HepG2 (cell line): ENCODE results near the gene FAM181A. TPM values are rescaled to one million over a fixed set of nuclear protein-coding genes. Genes with fewer than 3 reads are reported as not detected.
A peak's percentile ranks its signal among the peaks of the same experiment; 100 is the strongest.

Source experiments
- ATAC-seq: fragments of 200-7000 bp; cut with Tn5 transposase; 3 replicates; pipeline ENCODE4 v1.9.1; 2020; ENCODE audit warnings: mild to moderate bottlenecking, moderate library complexity
- BruUV-seq: library from RNA; stranded (reverse); fragments of 400-500 nt; replicated peaks from 2 replicates; lab custom pipeline; 2021; lab: Mats Ljungman, UMichigan
- CTCF ChIA-PET: fragments of 300-600 bp; formaldehyde crosslinking; extraction: SDS; loops from one replicate; lab custom pipeline; 2021; ENCODE audit warnings: low total read pairs, inconsistent platforms, low intra/inter-chr PET ratio; lab: Yijun Ruan, JAX
- POLR2A ChIA-PET: fragments of 350-600 bp; sonication (Branson Sonifier 250); formaldehyde crosslinking; loops from one replicate; lab custom pipeline; 2020; ENCODE audit warnings: antibody characterized with exemption, inconsistent platforms; lab: Yijun Ruan, JAX
- DNase-seq: peaks from one replicate; pipeline ENCODE4 v3.0.0-alpha.2; 2015; ENCODE audit warnings: low spot score
- FAIRE-seq: peaks from 3 replicates; lab custom pipeline; 2011; peaks lifted over from hg19 to GRCh38; lab: Jason Lieb, UNC
- H2AFZ ChIP-seq: one replicate; pipeline ENCODE4 v1.6.1; 2011; ENCODE audit warnings: low read length, inconsistent platforms
- H3K27ac ChIP-seq: fragments of 300-600 bp; 3 replicates; pipeline ENCODE4 v1.8.0; 2011; ENCODE audit warnings: mixed run types, mild to moderate bottlenecking, mixed read lengths, low read length, inconsistent platforms; ENCODE audit not compliant: insufficient read depth; ENCODE audit errors: extremely low read length
- H3K27me3 ChIP-seq, 2 experiments: fragments of 200-600 bp in 1 of 2; 2 replicates in 1 of 2; 3 replicates in 1 of 2; pipeline versions ENCODE4 v1.6.0 to v1.8.0; 2011; ENCODE audit warnings: low read length in 2 of 2, mild to moderate bottlenecking in 2 of 2, moderate library complexity in 2 of 2, inconsistent platforms in 1 of 2; ENCODE audit not compliant: insufficient read depth in 2 of 2, control insufficient read depth in 1 of 2
- H3K36me3 ChIP-seq, 2 experiments: fragments of 200-600 bp in 1 of 2; replicated peaks in 1 of 2; 2 replicates in 1 of 2; 3 replicates in 1 of 2; pipeline versions ENCODE4 v1.5.1 to v1.8.0; 2011; ENCODE audit warnings: low read length in 2 of 2, inconsistent platforms in 1 of 2; ENCODE audit not compliant: insufficient read depth in 2 of 2, control insufficient read depth in 1 of 2
- H3K4me1 ChIP-seq: 2 replicates; pipeline ENCODE4 v1.5.1; 2012; ENCODE audit warnings: low read length, inconsistent platforms; ENCODE audit not compliant: insufficient read depth
- H3K4me2 ChIP-seq: 2 replicates; pipeline ENCODE4 v1.6.0; 2011; ENCODE audit warnings: low read depth, low read length, inconsistent platforms
- H3K4me3 ChIP-seq, 3 experiments: fragments of 200-600 bp in 1 of 3; sonication (generic), shearing (Covaris generic) in 1 of 3; replicated peaks in 1 of 3; 2 replicates each; pipeline ENCODE4 v1.5.1; 2011 to 2016; ENCODE audit warnings: low read length in 3 of 3, inconsistent platforms in 2 of 3, low read depth in 2 of 3, mild to moderate bottlenecking in 2 of 3, control low read depth in 1 of 3, mixed read lengths in 1 of 3; ENCODE audit not compliant: insufficient read depth in 1 of 3
- H3K79me2 ChIP-seq: one replicate; pipeline ENCODE4 v1.6.1; 2011; ENCODE audit warnings: low read length, inconsistent platforms; ENCODE audit not compliant: insufficient read depth
- H3K9ac ChIP-seq: 2 replicates; pipeline ENCODE4 v1.6.0; 2011; ENCODE audit warnings: mild to moderate bottlenecking, low read depth, low read length, inconsistent platforms; ENCODE audit not compliant: insufficient read depth
- H3K9me3 ChIP-seq: 2 replicates; pipeline ENCODE4 v1.5.1; 2012; ENCODE audit warnings: mild to moderate bottlenecking, low read length
- H4K20me1 ChIP-seq: 2 replicates; pipeline ENCODE4 v1.6.0; 2011; ENCODE audit warnings: inconsistent platforms, mild to moderate bottlenecking, low read length, moderate library complexity; ENCODE audit not compliant: insufficient read depth
- CCDC6 ChIP-seq: sonication (generic); formaldehyde crosslinking; IDR thresholded peaks from 2 replicates; pipeline ENCODE4 v1.8.1; 2022; ENCODE audit warnings: mild to moderate bottlenecking, missing genetic modification reagents, moderate library complexity
- ELF4 ChIP-seq: sonication (generic); formaldehyde crosslinking; IDR thresholded peaks from 2 replicates; pipeline ENCODE4 v1.5.0; 2020; ENCODE audit warnings: missing genetic modification reagents, mild to moderate bottlenecking, moderate library complexity, borderline replicate concordance
- KLF6 ChIP-seq: IDR thresholded peaks from 2 replicates; pipeline ENCODE4 v1.8.0; 2016; ENCODE audit warnings: missing biosample characterization, missing genetic modification reagents
- POLR2G ChIP-seq: fragments of 200-400 bp; formaldehyde crosslinking; IDR thresholded peaks from 2 replicates; pipeline ENCODE4 v1.6.1; 2018; ENCODE audit warnings: mild to moderate bottlenecking, low read depth, low read length, moderate library complexity
- SCMH1 ChIP-seq: sonication (generic); formaldehyde crosslinking; IDR thresholded peaks from 2 replicates; pipeline ENCODE4 v1.9.0; 2021; ENCODE audit warnings: missing genetic modification reagents, mild to moderate bottlenecking, borderline replicate concordance
- ZBTB43 ChIP-seq: sonication (generic); formaldehyde crosslinking; conservative IDR thresholded peaks from 2 replicates; pipeline ENCODE4 v1.4.0; 2020; ENCODE audit warnings: missing genetic modification reagents
- ZNF263 ChIP-seq: sonication (generic); formaldehyde crosslinking; IDR thresholded peaks from 2 replicates; pipeline ENCODE4 v1.4.0; 2020; ENCODE audit warnings: missing genetic modification reagents
- ZNF562 ChIP-seq: sonication (generic); formaldehyde crosslinking; IDR thresholded peaks from 2 replicates; pipeline ENCODE4 v1.8.0; 2022; ENCODE audit warnings: missing genetic modification reagents, borderline replicate concordance
- ZNF687 ChIP-seq: sonication (generic); formaldehyde crosslinking; IDR thresholded peaks from 2 replicates; pipeline ENCODE4 v1.5.1; 2020; ENCODE audit warnings: mild to moderate bottlenecking, missing genetic modification reagents, moderate library complexity
- ZNF768 ChIP-seq: sonication (generic); formaldehyde crosslinking; IDR thresholded peaks from 2 replicates; pipeline ENCODE4 v1.4.0; 2020; ENCODE audit warnings: missing genetic modification reagents
- WGBS: methylation state at CpG from one replicate; pipeline ENCODE4 v1.1.6; 2017; ENCODE audit warnings: low lambda C conversion rate; 5-methylcytosine and 5-hydroxymethylcytosine counted together
- in situ Hi-C: cut with HindIII; loops from 2 replicates; pipeline ENCODE4 v1.10.0; 2017; ENCODE audit warnings: low pct_unique_long_range_greater_than_20kb; ENCODE audit not compliant: extremely low pct_ligation_motif_present
- intact Hi-C: fragments of 100-400 bp; cut with micrococcal nuclease; formaldehyde crosslinking; loops from one replicate; pipeline ENCODE4 v1.10.0; 2022; ENCODE audit not compliant: unreplicated experiment
- polyA plus RNA-seq, 8 experiments: library from polyadenylated mRNA; depleted of rRNA in 3 of 8; stranded (reverse) in 7 of 8; unstranded in 1 of 8; fragments of >200 nt; fragmentation: Illumina TruSeq in 4 of 8; extraction: Trizol in 4 of 8; gene quantifications; 2 replicates each; pipeline versions ENCODE4 v1.2.1 to v1.2.3, GENCODE V29; 2011 to 2016; ENCODE audit warnings: low read depth in 4 of 8, missing spikeins in 1 of 8, mixed read lengths in 1 of 8; ENCODE audit not compliant: insufficient read depth in 1 of 8
- total RNA-seq, 5 experiments: library from RNA; depleted of rRNA; stranded (reverse); fragments of >200 nt; fragmentation: Illumina TruSeq; extraction: Trizol; gene quantifications; 2 replicates each; pipeline ENCODE4 v1.2.3, GENCODE V29; 2016; ENCODE audit warnings: low read depth in 1 of 5
- TF ChIP-seq, protein P1 (sequence below): sonication (generic); formaldehyde crosslinking; IDR thresholded peaks from 2 replicates; pipeline ENCODE4 v1.5.0; 2020; ENCODE audit warnings: mild to moderate bottlenecking, low read depth, missing genetic modification reagents, borderline replicate concordance

The FAM181A gene
- total and polyA plus RNA-seq, 2 of the 13 experiments (the other 11 are each of a cell fraction or from before 2014, with no cell fraction given), result 1.1 to 1.5 TPM

DNA sequence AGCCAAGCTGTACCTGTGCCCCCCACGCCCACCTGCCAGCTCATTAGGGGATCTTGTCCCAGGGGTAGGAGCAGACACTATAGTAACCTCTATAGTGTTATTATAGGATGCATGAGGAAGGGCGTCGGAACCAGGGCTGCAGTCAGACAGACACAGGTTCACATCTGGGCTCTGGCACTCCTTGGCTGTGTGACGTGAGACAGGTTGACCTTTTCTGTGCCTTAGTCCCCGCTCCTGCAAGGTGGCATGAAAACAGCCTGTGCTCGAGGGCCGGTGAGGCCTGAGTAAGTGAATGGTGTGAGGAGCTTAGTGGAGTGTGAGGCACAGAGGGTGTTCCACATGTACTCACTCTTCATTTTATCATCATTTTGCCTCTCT is 30.2 kb downstream of the FAM181A start:
- POLR2A ChIA-PET, result interaction anchor here (1.2 kb wide), 1 partner anchor 8 kb away, joined by 5 read pairs; no protein-coding TSS in a partner anchor
- WGBS, result 81% methylated on average over 7 of the region's 7 CpGs

DNA sequence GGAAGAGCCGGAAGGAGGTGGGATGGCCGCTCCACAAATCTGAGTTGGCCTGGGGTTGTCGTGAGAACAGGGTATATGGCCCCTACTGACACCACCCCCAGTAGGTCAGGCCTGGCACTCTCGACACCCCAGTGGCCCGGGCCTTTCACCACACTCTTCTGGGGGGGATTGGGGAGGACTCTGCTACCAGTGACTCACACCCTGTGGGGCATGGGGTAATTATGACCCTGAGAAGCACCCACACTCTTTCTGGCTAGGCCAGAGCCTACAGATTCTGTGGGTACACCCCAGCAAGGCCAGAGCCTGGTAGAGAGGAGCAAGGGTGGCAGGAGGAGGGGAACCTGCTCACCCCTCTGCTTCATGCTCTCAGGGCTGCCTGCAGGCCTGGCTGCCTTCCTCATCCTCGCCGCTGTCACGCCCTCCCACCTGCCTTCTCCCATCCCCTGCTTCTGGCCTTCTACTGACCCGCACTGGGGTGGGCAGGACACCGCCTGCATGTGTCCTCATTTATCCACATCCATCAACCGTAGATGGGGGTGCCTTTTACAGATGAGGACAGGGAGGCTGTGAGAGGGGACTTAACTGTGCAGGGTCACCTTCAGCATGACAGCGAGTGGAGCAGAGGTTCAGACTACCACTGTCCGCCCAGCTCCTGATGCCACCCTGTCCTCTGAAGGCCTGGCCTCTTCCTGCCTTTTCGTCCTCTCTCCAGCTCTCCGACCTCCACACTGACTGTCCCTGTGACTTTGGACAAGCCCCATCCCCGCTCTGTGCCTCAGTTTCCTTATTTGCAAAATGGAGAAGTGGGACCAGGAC is 30.8 kb downstream of the FAM181A start:
- WGBS, result 89% methylated on average over 16 of the region's 16 CpGs
- DNase-seq (no peak), ATAC-seq (no peak), FAIRE-seq (no peak)
- Histone ChIP-seq H3K36me3 (no peaks in the 10 kb centered on the region), H3K79me2 (no peaks in the 10 kb centered on the region), H3K9ac (no peak overlapping the region), H3K4me2 (0 out of 2 replicates have a peak overlapping the region, but pooled peaks have one; percentile 64), H2AFZ (no peak overlapping the region), H4K20me1 (no peaks in the 10 kb centered on the region), H3K9me3 (no peaks in the 10 kb centered on the region), H3K4me3 (no peak overlapping the region), H3K27me3 (no peaks in the 10 kb centered on the region), H3K4me1 (peaks cover 89% of the 10 kb centered on the region), H3K27ac (peak overlapping the region; percentile 79)
- CTCF ChIA-PET, result no interaction called here
- in situ Hi-C loops (no loop called here), intact Hi-C loops (loop anchor here (10.0 kb wide), 1 partner anchor 177 kb away; no protein-coding TSS in a partner anchor)
- no TSS peak for BruUV-seq
- POLR2A ChIA-PET, result interaction anchor here (0.9 to 3.9 kb wide), 10 partner anchors 8 to 101 kb away, joined by 4 to 30 read pairs (median 10); partner anchors contain the start of gene CCDC197
- peak; percentile 30; the same call in 1 of the 2 replicates for TF ChIP-seq ZNF687 (CRISPR knock-in tag)
- no peak for TF ChIP-seq SCMH1 (CRISPR knock-in tag)
- TF ChIP-seq ELF4 (CRISPR knock-in tag), result no peak
- TF ChIP-seq, protein P1, sequence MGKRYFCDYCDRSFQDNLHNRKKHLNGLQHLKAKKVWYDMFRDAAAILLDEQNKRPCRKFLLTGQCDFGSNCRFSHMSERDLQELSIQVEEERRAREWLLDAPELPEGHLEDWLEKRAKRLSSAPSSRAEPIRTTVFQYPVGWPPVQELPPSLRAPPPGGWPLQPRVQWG, result no peak
- TF ChIP-seq ZBTB43 (CRISPR knock-in tag), result no peak
- TF ChIP-seq POLR2G, result 0 out of 2 replicates have a peak, but pooled peaks have one; percentile 6
- TF ChIP-seq KLF6 (CRISPR knock-in tag), result no peak
- 0 out of 2 replicates have a peak, but pooled peaks have one; percentile 27 for TF ChIP-seq ZNF263
- no peak for TF ChIP-seq ZNF562 (CRISPR knock-in tag)

More for the DNA sequence above, 30.2 kb downstream of the FAM181A start:
- H3K27me3 ChIP-seq, result no peaks in the 10 kb centered on the region
- CTCF ChIA-PET, result no interaction called here
- H3K4me1 ChIP-seq, result peaks cover 89% of the 10 kb centered on the region
- no peaks in the 10 kb centered on the region for H3K79me2 ChIP-seq
- H3K9ac ChIP-seq, result no peak overlapping the region
- BruUV-seq, result no TSS peak
- no peak overlapping the region for H2AFZ ChIP-seq
- H4K20me1 ChIP-seq, result no peaks in the 10 kb centered on the region
- H3K9me3 ChIP-seq, result no peaks in the 10 kb centered on the region
- DNase-seq (no peak), FAIRE-seq (no peak), ATAC-seq (no peak)
- TF ChIP-seq ZNF768, result peak; percentile 44; the same call in 1 of the 2 replicates
- TF ChIP-seq CCDC6 (CRISPR knock-in tag), result no peak
- H3K4me2 ChIP-seq, result peak overlapping the region; percentile 81
- intact Hi-C loops (loop anchor here (10.0 kb wide), 1 partner anchor 177 kb away; no protein-coding TSS in a partner anchor), in situ Hi-C loops (no loop called here)
- H3K4me3 ChIP-seq, result peak overlapping the region in 1 of 3 experiments; percentile 18; a peak in 1 of 6 replicates
- no peak overlapping the region for H3K27ac ChIP-seq
- H3K36me3 ChIP-seq, result no peaks in the 10 kb centered on the region
